Head of caudate nucleus (tissue), 42 donors: ENCODE data around the gene RUVBL2.

Experiments used
- DNase-seq, 42 donors: peaks; one replicate each; pipeline versions ENCODE4 v3.0.0 to v3.0.0-alpha.2; 2020 to 2021; ENCODE audit warnings: mixed read lengths in 7 of 42
- intact Hi-C: fragments of 100-400 bp; cut with DNase I; formaldehyde crosslinking; loops from one replicate; pipeline ENCODE4 v1.15.0; 2022

RUVBL2 gene

DNA sequence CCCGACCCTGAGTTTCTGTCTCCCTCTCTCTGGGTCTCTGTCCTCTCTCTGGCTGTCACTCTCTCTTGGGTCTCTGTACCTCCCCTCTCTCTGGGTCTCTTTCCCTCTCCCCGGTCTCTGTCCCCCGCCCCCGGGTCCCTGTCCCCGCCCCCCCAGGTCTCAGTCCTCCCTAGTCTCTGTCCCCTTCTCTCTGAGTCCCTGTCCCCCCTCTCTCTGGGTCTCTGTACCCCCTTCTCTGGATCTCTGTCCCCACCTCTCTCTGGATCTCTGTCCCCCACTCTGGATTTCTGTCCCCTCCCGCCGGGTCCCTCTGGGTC is 30.9 kb upstream of the RUVBL2 start:
- no peak for DNase-seq
- intact Hi-C loops = no loop called here

GRCh38 chr19:48963371-48964204 is 30.1 kb upstream of the RUVBL2 start:
- intact Hi-C loops = no loop called here
- DNase-seq = peak; percentile 60 to 93 (median 82)

- intact Hi-C loops = no loop called here
- peak in 17 of 42 donors; percentile 15 to 55 (median 36) for DNase-seq
Observed at GRCh38 chr19:48964205-48965039, 29.3 kb upstream of the RUVBL2 start.

GRCh38 chr19:48965040-48965805 is 28.5 kb upstream of the RUVBL2 start, which contains the start of gene FTL:
Gene FTL (plus strand): TSS chr19:48965309. CDS start chr19:48965508, 199 bp downstream.
- DNase-seq = peak; percentile 97 to 99 (median 99)
- intact Hi-C loops = no loop called here

GRCh38 chr19:48965806-48966540 is 27.7 kb upstream of the RUVBL2 start:
- peak; percentile 87 to 96 (median 93) for DNase-seq
- intact Hi-C loops = no loop called here

DNA sequence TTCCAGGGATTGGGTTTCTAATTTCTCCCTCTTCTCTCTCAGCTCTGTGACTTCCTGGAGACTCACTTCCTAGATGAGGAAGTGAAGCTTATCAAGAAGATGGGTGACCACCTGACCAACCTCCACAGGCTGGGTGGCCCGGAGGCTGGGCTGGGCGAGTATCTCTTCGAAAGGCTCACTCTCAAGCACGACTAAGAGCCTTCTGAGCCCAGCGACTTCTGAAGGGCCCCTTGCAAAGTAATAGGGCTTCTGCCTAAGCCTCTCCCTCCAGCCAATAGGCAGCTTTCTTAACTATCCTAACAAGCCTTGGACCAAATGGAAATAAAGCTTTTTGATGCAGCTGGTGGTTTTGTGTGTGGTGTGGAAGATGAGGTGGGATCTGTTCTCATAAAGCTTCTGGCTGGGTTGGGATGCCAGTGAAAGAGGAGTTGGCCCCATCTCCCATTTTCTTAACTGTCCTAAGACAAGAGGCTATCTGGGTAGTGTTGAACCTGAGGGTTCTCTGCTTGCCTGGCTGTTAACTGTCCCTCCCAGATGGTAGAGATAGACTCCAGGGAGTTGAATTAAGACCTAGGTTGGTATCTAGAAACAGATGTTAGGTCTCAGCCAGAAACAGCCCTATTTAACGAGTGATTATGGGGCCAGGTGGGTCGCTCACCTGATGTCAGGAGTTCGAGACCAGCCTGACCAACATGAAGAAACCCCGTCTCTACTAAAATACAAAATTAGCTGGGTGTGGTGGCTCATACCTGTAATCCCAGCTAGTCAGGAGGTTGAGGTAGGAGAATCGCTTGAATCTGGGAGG is 26.9 kb upstream of the RUVBL2 start:
- peak in 3 of 42 donors; percentile 36 to 53 (median 45) for DNase-seq
- intact Hi-C loops = no loop called here

- peak in 32 of 42 donors; percentile 36 to 77 (median 53) for DNase-seq
- intact Hi-C loops = no loop called here
Observed at GRCh38 chr19:48967346-48968178, 26.1 kb upstream of the RUVBL2 start.

GRCh38 chr19:48968179-48968661 is 25.5 kb upstream of the RUVBL2 start:
- intact Hi-C loops = no loop called here
- no peak for DNase-seq

DNA sequence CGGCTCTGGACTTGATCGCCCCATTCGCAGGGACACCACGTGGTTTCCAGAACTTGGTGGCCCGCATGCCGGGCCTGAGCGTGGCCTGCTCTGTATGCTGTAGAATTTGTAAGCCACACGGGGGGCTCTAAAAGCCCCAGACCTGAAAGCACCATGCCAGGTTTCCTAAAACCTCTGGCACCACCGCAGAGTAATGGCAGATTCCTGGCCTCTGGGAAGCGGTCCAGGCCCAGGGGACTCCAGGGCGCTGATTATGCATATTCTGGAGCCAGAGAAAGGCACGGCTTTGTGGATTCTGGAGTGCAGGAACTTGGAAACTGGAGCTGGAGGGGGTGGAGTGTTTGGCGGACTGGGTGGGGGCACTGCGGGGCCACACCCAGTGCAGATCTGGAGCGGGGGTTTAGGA is 24.9 kb upstream of the RUVBL2 start:
- no peak for DNase-seq
- intact Hi-C loops = no loop called here

DNA sequence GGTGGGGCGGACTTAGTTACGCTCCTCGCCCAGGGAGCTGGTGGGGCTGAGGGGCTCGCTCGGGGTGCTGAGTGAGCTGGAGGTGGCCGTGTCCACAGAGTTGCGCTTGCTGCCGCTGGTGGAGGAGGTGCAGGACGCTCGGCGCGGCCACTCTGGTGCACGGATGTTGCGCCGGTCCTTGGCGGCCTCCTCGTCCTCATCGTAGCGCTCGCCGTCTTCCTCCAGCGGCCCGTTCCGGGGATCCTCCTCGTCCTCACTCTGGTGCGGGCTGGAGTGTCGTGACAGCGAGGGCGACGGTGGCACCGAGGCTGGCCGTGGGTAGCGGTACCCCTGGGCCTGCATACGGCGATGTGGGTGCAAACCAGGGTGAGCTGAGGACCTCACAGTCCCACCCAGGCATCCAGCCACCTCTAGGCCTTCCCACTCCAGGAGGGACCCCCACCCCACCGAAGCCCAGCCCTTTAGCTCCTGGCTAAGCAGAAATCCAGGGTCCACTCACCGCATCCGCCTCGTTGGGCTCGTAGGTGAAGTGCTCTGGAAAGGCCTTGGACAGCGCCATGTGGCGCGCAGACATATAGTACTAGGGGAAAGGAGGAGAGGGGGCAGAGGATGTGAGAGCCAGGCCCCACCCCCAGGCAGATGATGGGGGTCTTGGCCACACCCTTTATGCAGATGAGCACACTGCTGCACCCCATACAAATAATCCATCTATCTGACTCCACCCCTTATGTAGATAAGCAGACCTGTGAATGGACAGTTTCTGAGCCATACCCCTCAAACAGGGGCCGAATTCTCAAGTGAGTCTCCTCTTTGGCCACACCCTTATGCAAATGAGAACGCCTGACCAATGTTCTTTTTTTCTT is 24.2 kb upstream of the RUVBL2 start:
- DNase-seq = no peak
- intact Hi-C loops = loop anchor here (5.0 kb wide), 1 partner anchor 172 kb away; no protein-coding TSS in a partner anchor

GRCh38 chr19:48970139-48970766 is 23.4 kb upstream of the RUVBL2 start:
- intact Hi-C loops = loop anchor here (5.0 kb wide), 1 partner anchor 173 kb away; no protein-coding TSS in a partner anchor
- DNase-seq = no peak

- peak in 41 of 42 donors; percentile 64 to 93 (median 82) for DNase-seq
- intact Hi-C loops = loop anchor here (5.0 kb wide), 1 partner anchor 174 kb away; no protein-coding TSS in a partner anchor
Observed at GRCh38 chr19:48970923-48971395, 22.7 kb upstream of the RUVBL2 start.

DNA sequence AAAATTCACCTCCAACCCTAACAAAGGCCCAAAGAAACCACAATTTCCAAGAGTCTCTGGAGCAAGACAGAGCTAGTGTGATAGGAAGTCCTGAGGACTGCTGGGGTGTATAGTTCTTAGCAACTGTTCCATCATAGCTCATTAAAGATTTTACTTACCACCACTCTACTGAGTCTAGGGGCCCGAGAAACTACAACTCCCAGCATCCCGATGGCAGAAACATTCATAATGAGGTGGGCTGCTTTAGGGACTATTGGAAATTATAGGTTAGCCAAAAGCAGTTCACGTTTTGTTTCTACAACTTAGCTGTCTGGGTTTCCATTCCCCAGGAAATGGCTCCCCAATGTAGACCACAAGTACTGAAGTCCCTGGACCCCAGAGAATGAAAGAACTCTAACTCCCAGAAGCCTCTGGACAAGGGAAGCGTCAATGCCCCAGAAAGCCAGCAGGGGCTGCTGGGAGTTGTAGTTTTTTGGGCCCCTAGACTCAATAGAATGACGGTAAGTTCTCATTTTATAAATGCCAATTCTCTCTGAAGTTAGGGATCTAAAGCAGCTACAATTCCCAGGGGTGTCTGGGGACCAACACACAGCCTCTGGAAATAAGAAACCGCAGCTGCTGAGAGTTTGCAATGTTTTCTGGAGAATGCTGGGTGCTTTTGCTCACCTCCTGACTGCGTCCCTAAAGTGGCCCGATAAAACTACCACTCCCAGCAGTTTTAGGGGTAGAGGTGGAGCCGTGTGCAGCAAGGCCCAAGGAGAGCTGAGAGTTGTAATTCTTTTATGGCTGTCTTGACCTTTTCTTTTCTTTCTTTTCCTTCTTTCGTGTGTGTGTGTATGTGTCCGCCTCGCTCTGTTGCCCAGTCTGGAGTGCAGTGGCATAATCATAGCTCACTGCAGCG is 17.5 kb upstream of the RUVBL2 start:
- intact Hi-C loops = no loop called here
- no peak for DNase-seq

DNA sequence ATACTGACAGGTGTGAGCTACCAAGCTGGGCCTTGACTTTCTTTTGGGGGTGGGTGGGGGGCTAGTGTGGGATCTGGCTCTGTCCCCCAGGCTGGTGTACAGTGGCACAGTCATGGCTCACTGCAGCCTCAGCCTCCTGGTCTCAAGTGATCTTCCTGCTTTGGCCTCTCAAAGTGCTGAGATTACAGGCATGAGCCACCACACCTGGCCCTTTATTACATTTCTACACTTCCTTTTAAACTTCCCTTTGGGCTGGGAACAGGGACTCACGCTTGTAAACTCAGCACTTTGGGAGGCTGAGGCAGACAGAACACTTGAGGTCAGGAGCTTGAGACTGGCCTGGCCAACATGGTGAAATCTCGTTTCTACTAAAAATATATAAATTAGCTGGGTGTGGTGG is 16.6 kb upstream of the RUVBL2 start:
- intact Hi-C loops = no loop called here
- no peak for DNase-seq
